HG02943 (cell line): ENCODE measurements around the gene KCNC1.

ENCODE experiments used
- ATAC-seq: cut with Tn5 transposase; IDR thresholded peaks from one replicate; pipeline ENCODE4 v1.9.1; 2021; ENCODE audit warnings: mild to moderate bottlenecking, low read depth, moderate library complexity; ENCODE audit not compliant: unreplicated experiment

KCNC1 gene

DNA sequence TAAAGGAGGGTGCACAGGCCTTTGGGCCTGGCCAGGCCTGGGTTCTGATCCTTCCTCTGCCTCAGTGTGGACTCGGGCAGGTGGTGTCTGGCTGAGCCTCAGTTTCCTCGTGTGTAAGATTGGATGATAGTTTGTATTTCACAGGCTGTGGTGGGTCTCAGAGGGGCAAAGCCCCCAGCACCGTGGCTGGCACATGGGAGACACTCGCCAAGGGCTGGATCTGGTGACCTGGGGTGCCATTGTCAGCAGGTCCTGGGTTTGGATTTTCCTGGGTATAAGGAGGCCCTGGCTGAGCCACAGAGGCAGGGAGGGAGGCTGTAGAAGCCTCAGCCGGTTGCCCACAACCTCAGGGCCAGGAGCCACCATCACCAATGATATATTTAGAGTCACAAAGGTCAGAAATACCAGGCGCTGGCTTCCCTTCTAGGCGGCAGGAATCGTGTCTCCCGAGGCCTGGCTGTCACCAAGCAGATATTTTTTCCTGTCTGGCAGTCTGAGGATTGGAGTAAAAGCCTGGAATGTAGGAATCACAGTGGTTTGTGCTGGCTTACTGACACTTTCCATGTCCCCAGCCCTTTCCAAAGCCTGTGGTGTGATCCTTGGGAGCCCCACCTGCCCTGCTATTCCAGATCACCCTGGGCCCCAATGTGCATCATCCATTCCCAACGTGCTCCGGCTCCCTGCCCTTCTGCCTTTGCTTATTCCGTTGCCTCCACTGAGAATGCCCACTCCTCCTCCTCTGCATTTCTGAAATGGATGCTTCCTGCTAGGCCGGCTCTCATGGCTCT is 15.6 kb downstream of the KCNC1 start:
- ATAC-seq, result no peak

GRCh38 chr11:17750801-17751165 is 16.2 kb downstream of the KCNC1 start:
- no peak for ATAC-seq

DNA sequence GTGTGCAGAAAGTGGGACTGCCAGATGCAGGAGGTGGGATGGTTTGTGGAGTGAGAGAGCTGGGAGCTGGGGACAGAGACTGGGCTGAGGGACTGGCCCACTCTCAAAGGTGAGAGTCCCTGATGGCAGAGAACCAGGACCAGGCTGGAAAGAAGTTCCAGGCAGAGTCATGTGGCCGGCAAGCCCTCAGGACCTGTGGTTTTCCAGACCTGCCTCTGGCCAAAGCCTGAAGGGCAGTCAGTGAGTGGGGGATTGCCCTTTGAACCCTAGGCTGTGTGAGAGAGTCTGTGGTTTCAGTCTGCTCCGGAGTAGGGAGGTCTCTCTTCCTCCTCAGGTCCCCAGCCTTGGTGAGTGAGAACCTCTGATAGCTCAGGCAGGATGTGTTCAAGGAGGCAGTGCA is 17.0 kb downstream of the KCNC1 start:
- no peak for ATAC-seq

- ATAC-seq, result no peak
These were observed 17.6 kb downstream of the KCNC1 start for GRCh38 chr11:17752144-17752543.

DNA sequence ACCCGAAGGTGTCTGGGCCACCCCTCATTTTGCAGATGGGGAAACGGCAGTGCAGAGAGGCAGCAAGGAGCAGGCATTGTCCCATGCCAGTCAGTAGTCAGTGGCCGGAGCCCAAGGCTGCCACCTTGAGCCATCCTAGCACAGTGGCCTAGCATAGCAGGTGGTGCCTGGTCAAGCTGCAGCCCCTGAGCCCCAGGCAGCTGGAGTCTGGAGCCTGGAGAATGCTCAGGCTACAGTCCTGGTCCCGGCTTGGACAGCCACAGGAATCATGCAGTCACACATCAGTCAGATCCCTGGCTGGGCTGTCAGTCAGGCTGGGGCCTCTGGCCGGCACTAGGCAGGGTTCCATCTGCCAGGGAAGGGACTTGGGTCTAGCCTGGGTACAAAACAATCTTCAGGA is 18.6 kb downstream of the KCNC1 start:
- ATAC-seq, result no peak

DNA sequence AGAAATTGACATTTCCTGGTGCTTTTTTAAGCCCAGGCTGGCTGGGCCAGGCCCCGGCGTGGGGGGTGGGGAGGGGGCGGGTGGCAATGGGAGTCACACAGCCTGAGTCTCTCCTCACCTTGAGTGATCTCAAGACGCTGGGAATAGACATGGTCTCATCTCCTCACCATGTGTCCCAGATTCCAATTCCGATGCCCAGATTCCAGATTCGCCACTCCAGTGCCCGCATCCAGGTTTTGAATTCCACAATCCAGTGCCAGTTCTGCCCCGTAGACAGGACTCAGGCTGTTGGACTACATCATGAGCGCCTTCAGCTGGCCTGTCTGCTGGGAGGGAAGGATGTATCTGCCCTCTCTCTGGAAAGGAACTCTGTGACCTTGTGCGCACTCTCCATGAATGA is 19.1 kb downstream of the KCNC1 start:
- ATAC-seq, result no peak

GRCh38 chr11:17755891-17756290 is 21.3 kb downstream of the KCNC1 start:
- no peak for ATAC-seq

- no peak for ATAC-seq
These were observed 25.8 kb downstream of the KCNC1 start for GRCh38 chr11:17760102-17761029.

- ATAC-seq, result no peak
These were observed 27.9 kb downstream of the KCNC1 start for GRCh38 chr11:17762309-17762974.

DNA sequence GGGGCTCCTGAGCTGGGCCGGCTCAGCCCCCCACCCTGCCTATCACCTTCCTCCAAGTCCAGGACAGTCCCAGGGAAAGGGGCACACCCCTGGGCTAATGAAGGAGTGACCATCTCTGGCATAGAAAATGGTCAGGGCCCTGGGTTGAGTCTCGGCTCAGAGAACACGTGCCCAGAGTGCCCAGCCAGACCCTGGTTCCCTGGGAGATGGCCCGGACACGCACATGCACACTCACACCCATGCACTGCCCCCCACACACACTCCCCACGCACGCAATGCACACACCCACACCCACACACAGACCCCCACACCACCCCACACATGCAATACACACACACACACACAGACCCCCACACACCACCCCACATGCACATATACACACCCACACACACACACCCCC is 28.7 kb downstream of the KCNC1 start:
- no peak for ATAC-seq

DNA sequence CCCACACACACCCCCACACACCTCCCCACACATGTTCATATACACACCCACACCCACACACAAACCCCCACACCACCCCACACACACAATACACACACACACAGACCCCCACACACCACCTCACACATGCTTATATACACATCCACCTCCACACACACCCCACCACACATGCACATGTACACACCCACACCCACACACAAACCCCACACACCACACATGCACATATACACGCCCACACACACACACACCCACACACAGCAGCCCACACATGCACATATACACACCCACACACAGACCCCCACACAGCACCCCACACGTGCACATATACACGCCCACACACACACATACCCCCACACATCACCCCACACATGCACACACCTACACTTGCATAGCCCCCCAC is 29.1 kb downstream of the KCNC1 start:
- no peak for ATAC-seq

DNA sequence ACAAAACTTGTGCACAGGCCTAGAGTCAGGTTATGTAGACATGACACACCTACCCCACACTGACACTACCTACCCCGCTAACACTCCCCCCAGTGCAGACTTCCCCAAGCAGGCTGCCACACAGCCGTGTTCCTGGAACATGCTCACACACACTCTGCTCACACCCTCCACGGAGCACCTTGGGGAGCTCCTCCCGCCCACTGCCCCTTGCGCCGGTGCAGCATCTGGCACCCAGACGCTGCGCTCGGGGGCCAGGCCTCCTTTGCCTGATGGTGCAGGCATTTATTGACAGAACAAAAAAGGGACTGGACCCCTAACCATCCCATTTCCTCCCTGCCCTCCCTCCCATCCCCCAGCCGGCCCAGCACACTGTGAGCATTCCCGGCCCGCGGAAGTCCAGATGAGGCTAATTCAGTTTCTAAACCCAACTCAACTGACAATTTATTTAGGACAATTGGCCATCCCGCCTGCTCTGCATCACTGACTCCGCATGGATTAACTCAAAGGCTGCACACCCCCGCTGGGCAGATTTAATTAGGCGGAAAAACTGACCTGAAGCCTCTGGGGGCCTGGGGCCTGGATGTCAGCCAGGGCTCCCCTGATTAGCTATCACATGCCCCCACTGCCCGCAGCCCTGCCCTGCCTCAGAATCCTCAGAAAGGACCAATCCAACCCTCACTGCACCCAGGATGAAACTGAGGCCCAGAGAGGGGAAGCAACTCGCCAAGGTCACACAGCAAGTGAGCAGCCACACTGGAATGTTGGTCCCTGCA is 30.1 kb downstream of the KCNC1 start:
- ATAC-seq, result no peak

GRCh38 chr11:17765356-17766072 is 30.9 kb downstream of the KCNC1 start:
- no peak for ATAC-seq

DNA sequence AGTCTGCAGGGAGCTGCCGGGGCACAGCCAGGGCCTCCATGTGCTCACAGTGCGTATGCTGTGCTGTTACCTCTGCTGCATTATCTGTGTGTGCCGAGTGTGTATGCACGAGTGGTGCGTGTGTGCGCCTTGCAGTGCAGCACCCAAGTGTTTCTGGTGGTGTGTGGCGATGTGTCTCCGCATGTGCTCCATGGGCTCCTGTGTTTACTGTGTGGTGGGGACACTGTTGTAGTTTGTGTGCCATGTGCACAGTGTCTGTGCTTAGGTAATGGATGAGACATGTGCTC is 31.4 kb downstream of the KCNC1 start:
- ATAC-seq, result no peak

DNA sequence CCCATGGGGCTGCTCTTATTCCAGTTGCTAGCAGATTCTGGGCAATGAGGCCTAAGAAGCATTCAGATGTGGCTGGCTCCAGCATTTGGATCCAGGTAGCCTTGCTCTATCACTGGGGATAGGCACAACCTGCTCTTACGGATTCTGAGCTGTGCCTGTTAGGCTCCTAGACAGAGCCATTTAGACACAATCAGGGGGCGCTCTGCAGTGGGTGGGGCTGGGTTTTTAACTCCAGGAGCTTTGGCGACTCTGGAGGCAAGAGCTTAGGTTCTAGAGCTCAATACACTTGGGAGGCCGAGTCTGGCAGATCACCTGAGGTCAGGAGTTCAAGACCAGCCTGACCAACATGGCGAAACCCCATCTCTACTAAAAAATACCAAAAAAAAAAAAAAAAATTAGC is 32.0 kb downstream of the KCNC1 start:
- ATAC-seq, result no peak

DNA sequence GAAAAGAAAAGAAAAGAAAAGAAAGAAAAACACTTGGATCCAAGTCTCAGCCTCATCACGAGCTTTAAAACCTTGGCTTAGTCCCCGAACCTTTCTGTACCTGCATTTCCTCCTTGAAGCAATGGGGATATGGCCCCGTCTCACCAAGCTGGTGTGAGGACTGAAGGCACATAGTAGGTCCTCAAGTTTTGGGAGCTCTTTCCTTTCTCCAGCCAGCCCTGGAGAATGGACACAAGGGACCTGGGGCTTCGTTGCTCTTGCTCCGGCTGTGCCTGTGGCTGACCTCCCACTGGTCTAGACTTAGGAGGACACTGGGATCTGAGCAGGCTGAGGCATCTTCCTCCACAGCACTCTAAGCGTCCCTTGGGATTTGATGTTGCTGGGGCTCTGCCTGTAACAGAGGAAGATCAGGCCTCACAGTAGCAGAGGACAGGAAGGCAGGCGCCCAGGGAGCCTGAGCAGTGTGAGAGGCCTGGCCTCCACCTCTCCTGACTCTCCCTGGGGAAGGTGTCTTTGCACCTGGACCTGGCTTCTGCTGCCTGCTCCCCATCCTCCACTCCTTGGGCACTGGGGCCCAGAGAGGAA is 32.8 kb downstream of the KCNC1 start:
- no peak for ATAC-seq

- no peak for ATAC-seq
These were observed 33.3 kb downstream of the KCNC1 start for GRCh38 chr11:17767914-17768313.

DNA sequence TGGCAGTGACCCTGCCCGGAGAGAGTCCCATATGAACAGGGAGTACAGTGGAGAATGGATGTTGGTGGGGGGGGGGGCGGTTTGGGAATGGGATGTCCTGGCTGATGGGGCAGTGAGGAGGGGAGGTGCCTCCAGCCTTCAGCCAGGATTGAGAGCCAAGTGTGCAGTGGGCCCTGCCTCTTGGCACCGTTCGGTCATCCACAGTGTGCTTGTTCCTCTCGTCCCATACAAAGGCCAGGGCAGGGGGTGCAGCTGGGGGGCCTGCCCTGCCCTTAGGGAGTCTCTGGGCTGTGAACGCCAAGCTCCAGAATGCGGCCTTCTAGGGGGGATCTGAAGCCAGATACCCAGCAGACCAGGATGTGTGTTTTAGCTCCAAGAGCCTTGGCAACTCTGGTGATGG is 34.0 kb downstream of the KCNC1 start:
- ATAC-seq, result no peak

- no peak for ATAC-seq
These were observed 34.6 kb downstream of the KCNC1 start for GRCh38 chr11:17769218-17769617.
